H9 (cell line): ENCODE data around the gene KLC1. TPM values are rescaled to one million over a fixed set of nuclear protein-coding genes. Genes with fewer than 3 reads are reported as not detected.

ENCODE experiments used
- DNase-seq: peaks from one replicate; pipeline ENCODE4 v3.0.0-alpha.2; 2017
- H2AFZ ChIP-seq: one replicate; pipeline ENCODE4 v1.6.1; 2013; ENCODE audit warnings: mild to moderate bottlenecking, low read length, control low read depth, moderate library complexity
- H2AK5ac ChIP-seq: 2 replicates; pipeline ENCODE4 v1.6.1; 2013; ENCODE audit warnings: low read length, control low read depth, mixed read lengths; ENCODE audit not compliant: insufficient read length
- H2BK120ac ChIP-seq: one replicate; pipeline ENCODE4 v1.6.1; 2013; ENCODE audit warnings: low read depth, mild to moderate bottlenecking, low read length, control low read depth, inconsistent platforms; ENCODE audit not compliant: poor library complexity, severe bottlenecking
- H2BK12ac ChIP-seq: 2 replicates; pipeline ENCODE4 v1.6.1; 2013; ENCODE audit warnings: low read length, control low read depth, mixed read lengths, low read depth; ENCODE audit not compliant: insufficient read length
- H2BK15ac ChIP-seq: 2 replicates; pipeline ENCODE4 v1.6.1; 2013; ENCODE audit warnings: low read depth, low read length, control low read depth
- H2BK20ac ChIP-seq: one replicate; pipeline ENCODE4 v1.6.1; 2013; ENCODE audit warnings: low read depth, mild to moderate bottlenecking, low read length, control low read depth, inconsistent platforms; ENCODE audit not compliant: poor library complexity, severe bottlenecking
- H2BK5ac ChIP-seq: 2 replicates; pipeline ENCODE4 v1.6.1; 2013; ENCODE audit warnings: low read length, control low read depth, mixed read lengths; ENCODE audit not compliant: insufficient read length
- H3K14ac ChIP-seq: 2 replicates; pipeline ENCODE4 v1.6.1; 2013; ENCODE audit warnings: low read length, control low read depth; ENCODE audit not compliant: insufficient read depth
- H3K18ac ChIP-seq: 2 replicates; pipeline ENCODE4 v1.6.1; 2013; ENCODE audit warnings: low read depth, mild to moderate bottlenecking, mixed read lengths, low read length, control low read depth; ENCODE audit not compliant: insufficient read length
- H3K23ac ChIP-seq: 2 replicates; pipeline ENCODE4 v1.6.1; 2013; ENCODE audit warnings: low read length, control low read depth, mixed read lengths, low read depth; ENCODE audit not compliant: insufficient read length
- H3K23me2 ChIP-seq: 2 replicates; pipeline ENCODE4 v1.6.1; 2013; ENCODE audit warnings: low read depth, mild to moderate bottlenecking, mixed read lengths, low read length, control low read depth; ENCODE audit not compliant: insufficient read length, poor library complexity, severe bottlenecking
- H3K27ac ChIP-seq: 2 replicates; pipeline ENCODE4 v1.5.1; 2013; ENCODE audit warnings: low read length, control low read depth, mixed read lengths, low read depth; ENCODE audit not compliant: insufficient read length
- H3K27me3 ChIP-seq: 2 replicates; pipeline ENCODE4 v1.6.1; 2013; ENCODE audit warnings: low read length, control low read depth, inconsistent platforms; ENCODE audit not compliant: insufficient read depth
- H3K4ac ChIP-seq: 2 replicates; pipeline ENCODE4 v1.6.1; 2013; ENCODE audit warnings: low read depth, mild to moderate bottlenecking, control low read depth, inconsistent platforms, low read length, moderate library complexity
- H3K4me1 ChIP-seq: 2 replicates; pipeline ENCODE4 v1.6.1; 2013; ENCODE audit warnings: low read length, control low read depth, inconsistent platforms; ENCODE audit not compliant: insufficient read depth
- H3K4me2 ChIP-seq: 2 replicates; pipeline ENCODE4 v1.6.1; 2013; ENCODE audit warnings: low read length, control low read depth, mixed read lengths; ENCODE audit not compliant: insufficient read length, insufficient read depth
- H3K56ac ChIP-seq: 2 replicates; pipeline ENCODE4 v1.6.1; 2013; ENCODE audit warnings: low read depth, mild to moderate bottlenecking, mixed read lengths, low read length, control low read depth; ENCODE audit not compliant: insufficient read length
- H3K79me1 ChIP-seq: 2 replicates; pipeline ENCODE4 v1.6.1; 2013; ENCODE audit warnings: low read depth, mild to moderate bottlenecking, moderate library complexity, low read length, control low read depth, inconsistent platforms; ENCODE audit not compliant: insufficient read depth, poor library complexity, severe bottlenecking
- H3K79me2 ChIP-seq: 2 replicates; pipeline ENCODE4 v1.6.1; 2013; ENCODE audit warnings: low read length, control low read depth, inconsistent platforms; ENCODE audit not compliant: insufficient read depth
- H3K9ac ChIP-seq: 2 replicates; pipeline ENCODE4 v1.6.1; 2013; ENCODE audit warnings: low read length, control low read depth, mixed read lengths; ENCODE audit not compliant: insufficient read length; ENCODE audit errors: extremely low read depth
- H3K9me3 ChIP-seq: one replicate; pipeline ENCODE4 v1.6.1; 2013; ENCODE audit warnings: low read depth, low read length, inconsistent platforms; ENCODE audit not compliant: control insufficient read depth
- H3T11ph ChIP-seq: one replicate; pipeline ENCODE4 v1.6.1; 2013; ENCODE audit warnings: mild to moderate bottlenecking, low read length, control low read depth, inconsistent platforms
- H4K20me1 ChIP-seq: one replicate; pipeline ENCODE4 v1.6.1; 2013; ENCODE audit not compliant: control insufficient read depth, insufficient read length, insufficient read depth
- H4K5ac ChIP-seq: 2 replicates; pipeline ENCODE4 v1.6.1; 2013; ENCODE audit warnings: low read depth, mild to moderate bottlenecking, mixed read lengths, low read length, control low read depth; ENCODE audit not compliant: insufficient read length
- H4K8ac ChIP-seq: replicated peaks from 2 replicates; pipeline ENCODE4 v1.6.1; 2013; ENCODE audit warnings: low read length, control low read depth, mixed read lengths, low read depth; ENCODE audit not compliant: insufficient read length
- H4K91ac ChIP-seq: 2 replicates; pipeline ENCODE4 v1.6.1; 2013; ENCODE audit warnings: low read depth, mild to moderate bottlenecking, moderate library complexity, mixed read lengths, low read length, control low read depth; ENCODE audit not compliant: insufficient read length
- H3K27ac Mint-ChIP-seq, 3 experiments: 2 replicates in 2 of 3; 3 replicates in 1 of 3; pipeline ENCODE4 v1.8.0; 2020 to 2021; ENCODE audit warnings: mixed read lengths in 3 of 3, mild to moderate bottlenecking in 1 of 3, moderate library complexity in 1 of 3
- H3K27me3 Mint-ChIP-seq: 2 replicates; pipeline ENCODE4 v1.8.0; 2021; ENCODE audit warnings: low read depth, mild to moderate bottlenecking, moderate library complexity, mixed read lengths
- H3K36me3 Mint-ChIP-seq, 3 experiments: 2 replicates in 2 of 3; 3 replicates in 1 of 3; pipeline ENCODE4 v1.8.0; 2020 to 2021; ENCODE audit warnings: low read depth in 3 of 3, mixed read lengths in 3 of 3; ENCODE audit not compliant: insufficient read depth in 1 of 3
- H3K4me1 Mint-ChIP-seq, 2 experiments: 2 replicates each; pipeline ENCODE4 v1.8.0; 2020; ENCODE audit warnings: mixed read lengths in 2 of 2
- H3K4me3 Mint-ChIP-seq, 2 experiments: 2 replicates in 1 of 2; 3 replicates in 1 of 2; pipeline ENCODE4 v1.8.0; 2020 to 2021; ENCODE audit warnings: mild to moderate bottlenecking in 2 of 2, mixed read lengths in 2 of 2, moderate library complexity in 1 of 2
- H3K9me3 Mint-ChIP-seq, 2 experiments: 2 replicates in 1 of 2; 3 replicates in 1 of 2; pipeline ENCODE4 v1.8.0; 2020; ENCODE audit warnings: mild to moderate bottlenecking in 2 of 2, mixed read lengths in 2 of 2, moderate library complexity in 1 of 2
- CTCF ChIP-seq: fragments of 200-600 bp; sonication (generic); conservative IDR thresholded peaks from 3 replicates; pipeline ENCODE4 v1.8.0; 2021; ENCODE audit warnings: antibody characterized with exemption, mild to moderate bottlenecking
- WGBS: extraction: QIAGEN DNeasy Blood & Tissue Kit; methylation state at CpG from one replicate; pipeline ENCODE4 v1.1.7; 2013; ENCODE audit warnings: missing lambda C conversion rate, low lambda C conversion rate, mixed read lengths; ENCODE audit not compliant: insufficient read length; ENCODE audit errors: extremely low coverage; 5-methylcytosine and 5-hydroxymethylcytosine counted together
- total RNA-seq: library from RNA; stranded (reverse); gene quantifications from 2 replicates; pipeline ENCODE4 v1.2.1, GENCODE V29; 2021

Gene KLC1
- total RNA-seq, 1 experiment from 2014 or later: 143 TPM

DNA sequence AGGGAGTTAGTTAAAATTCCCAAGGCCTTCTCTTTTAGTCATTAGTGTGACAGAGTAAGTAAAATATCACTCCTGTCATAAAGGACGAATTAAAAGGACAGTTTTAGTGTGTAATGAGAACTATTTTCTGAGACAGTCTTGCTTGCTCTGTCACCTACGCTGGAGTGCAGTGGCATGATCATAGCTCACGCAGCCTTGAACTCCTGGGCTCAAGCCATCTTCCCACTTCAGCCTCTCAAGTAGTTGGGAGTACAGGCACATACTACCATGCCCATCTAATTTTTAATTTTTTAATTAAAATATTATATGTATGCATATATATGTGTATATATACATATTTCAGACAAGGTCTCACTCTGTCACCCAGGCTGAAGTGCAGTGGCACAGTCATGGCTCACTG is 17.2 kb downstream of the KLC1 start:
- Histone ChIP-seq H3K9ac (no peak overlapping the region), H3K9me3 (no peaks in the 10 kb centered on the region), H2BK120ac (no peak overlapping the region), H3K27me3 (no peaks in the 10 kb centered on the region), H3K4ac (no peak overlapping the region), H4K5ac (no peak overlapping the region), H3T11ph (no peak overlapping the region), H3K56ac (no peak overlapping the region), H3K4me2 (no peak overlapping the region), H3K14ac (no peak overlapping the region), H2BK5ac (no peak overlapping the region), H2AFZ (no peak overlapping the region), H4K8ac (no peak overlapping the region), H3K79me2 (peaks cover 18% of the 10 kb centered on the region; the same call in 1 of the 2 replicates), H3K23ac (no peak overlapping the region), H2BK20ac (no peak overlapping the region), H3K79me1 (peaks cover 3% of the 10 kb centered on the region), H4K20me1 (no peaks in the 10 kb centered on the region), H2AK5ac (no peak overlapping the region), H2BK12ac (no peak overlapping the region), H2BK15ac (no peak overlapping the region), H3K23me2 (no peaks in the 10 kb centered on the region), H4K91ac (no peak overlapping the region), H3K4me1 (no peaks in the 10 kb centered on the region), H3K18ac (no peak overlapping the region), H3K27ac (no peak overlapping the region)
- DNase-seq: no peak
- Mint-ChIP-seq H3K9me3 (no peaks in the 10 kb centered on the region), H3K4me3 (no peak overlapping the region), H3K36me3 (peaks cover 0 to 13% (median 0%) of the 10 kb centered on the region in 3 experiments; a peak in 3 of 7 replicates), H3K4me1 (0 out of 4 replicates have a peak, but pooled peaks cover under 1 to 1% of the 10 kb centered on the region in 2 experiments), H3K27ac (no peak overlapping the region), H3K27me3 (no peaks in the 10 kb centered on the region)
- no CpG with 5 or more reads among the region's 3 CpGs for WGBS
- TF ChIP-seq CTCF: no peak
